Common myeloid progenitor, CD34-positive (primary cell): ENCODE data around the gene TADA3.

Source experiments
- CTCF ChIA-PET: fragments of 350-600 bp; sonication (Branson Sonifier 250); formaldehyde crosslinking; loops from one replicate; lab custom pipeline; 2021; ENCODE audit warnings: antibody characterized with exemption; lab: Charles Lee
- POLR2A ChIA-PET: fragments of 350-600 bp; sonication (Branson Sonifier 250); formaldehyde crosslinking; loops from one replicate; lab custom pipeline; 2021; ENCODE audit warnings: antibody characterized with exemption; lab: Charles Lee
- DNase-seq, 3 donors: peaks; one replicate each; pipeline versions ENCODE4 v3.0.0 to v3.0.0-alpha.2; 2013
- H3K27ac ChIP-seq, 2 experiments: 1 replicate in 1 of 2; 2 replicates in 1 of 2; pipeline ENCODE4 v1.7.0; 2013; ENCODE audit warnings: inconsistent platforms in 2 of 2, low read length in 2 of 2, mild to moderate bottlenecking in 2 of 2, low read depth in 1 of 2, moderate library complexity in 1 of 2; ENCODE audit not compliant: severe bottlenecking in 2 of 2, insufficient read depth in 1 of 2, poor library complexity in 1 of 2
- H3K27me3 ChIP-seq, 5 experiments: replicated peaks in 2 of 5; 1 replicate in 3 of 5; 2 replicates in 2 of 5; pipeline versions ENCODE4 v1.6.1 to v1.7.0; 2013; ENCODE audit warnings: low read length in 4 of 5, mild to moderate bottlenecking in 2 of 5, moderate library complexity in 2 of 5, inconsistent platforms in 1 of 5; ENCODE audit not compliant: insufficient read depth in 5 of 5, control insufficient read depth in 4 of 5
- H3K36me3 ChIP-seq, 4 experiments: 1 replicate in 2 of 4; 2 replicates in 2 of 4; pipeline versions ENCODE4 v1.6.1 to v1.7.0; 2013; ENCODE audit warnings: low read length in 3 of 4, control low read depth in 1 of 4, mild to moderate bottlenecking in 1 of 4; ENCODE audit not compliant: control insufficient read depth in 4 of 4, insufficient read depth in 4 of 4
- H3K4me1 ChIP-seq, 4 experiments: 1 replicate in 3 of 4; 2 replicates in 1 of 4; pipeline versions ENCODE4 v1.6.1 to v1.7.1; 2013; ENCODE audit warnings: low read length in 3 of 4, mild to moderate bottlenecking in 3 of 4, control low read depth in 1 of 4, inconsistent platforms in 1 of 4, moderate library complexity in 1 of 4; ENCODE audit not compliant: control insufficient read depth in 4 of 4, insufficient read depth in 4 of 4; ENCODE audit errors: control extremely low read depth in 1 of 4
- H3K4me3 ChIP-seq, 7 experiments: 1 replicate in 4 of 7; 2 replicates in 3 of 7; pipeline versions ENCODE4 v1.5.1 to v1.7.0; 2013; ENCODE audit warnings: mild to moderate bottlenecking in 7 of 7, low read length in 6 of 7, moderate library complexity in 6 of 7, inconsistent platforms in 2 of 7, low read depth in 2 of 7, control low read depth in 1 of 7; ENCODE audit not compliant: insufficient read depth in 4 of 7, control insufficient read depth in 1 of 7; ENCODE audit errors: extremely low read depth in 1 of 7
- H3K9me3 ChIP-seq, 5 experiments: 1 replicate in 4 of 5; 2 replicates in 1 of 5; pipeline versions ENCODE4 v1.6.1 to v1.7.1; 2013; ENCODE audit warnings: low read length in 4 of 5, mild to moderate bottlenecking in 2 of 5, inconsistent platforms in 1 of 5, low read depth in 1 of 5, moderate library complexity in 1 of 5; ENCODE audit not compliant: control insufficient read depth in 4 of 5, insufficient read depth in 2 of 5; ENCODE audit errors: control extremely low read depth in 1 of 5
- WGBS: methylation state at CpG from one replicate; pipeline ENCODE4 v1.1.5; 2013; ENCODE audit not compliant: insufficient coverage; 5-methylcytosine and 5-hydroxymethylcytosine counted together

TADA3 gene

DNA sequence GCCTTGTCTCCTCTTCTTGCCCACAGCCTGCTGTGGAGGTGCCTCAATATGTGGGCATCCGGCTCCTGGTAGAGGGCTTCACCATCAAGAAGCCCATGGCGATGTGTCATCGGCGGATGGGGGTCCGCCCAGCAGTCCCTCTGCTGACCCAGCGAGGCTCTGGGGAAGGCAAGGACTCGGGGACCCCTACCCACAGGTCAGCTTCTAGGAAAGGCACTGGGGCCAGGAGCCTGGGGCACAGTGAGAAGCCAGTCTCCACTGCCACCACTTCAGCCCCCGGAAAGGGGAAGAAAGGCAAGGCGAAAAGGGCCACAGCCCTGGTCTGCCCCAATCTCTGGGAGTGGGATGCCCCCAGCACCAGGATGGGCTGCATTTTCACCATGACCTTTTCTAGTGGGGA lies 40.8 kb upstream of the TADA3 start:
- H3K36me3 ChIP-seq, result peaks cover 14 to 53% (median 41%) of the 10 kb centered on the region in 4 experiments
- no peaks in the 10 kb centered on the region for H3K9me3 ChIP-seq
- no peak overlapping the region for H3K27ac ChIP-seq
- CTCF ChIA-PET, result no interaction called here
- WGBS, result 95% methylated on average over 9 of the region's 9 CpGs
- DNase-seq, result no peak
- H3K27me3 ChIP-seq, result no peaks in the 10 kb centered on the region
- H3K4me3 ChIP-seq, result no peak overlapping the region
- peaks cover 1 to 7% (median 5%) of the 10 kb centered on the region in 4 experiments for H3K4me1 ChIP-seq
- POLR2A ChIA-PET, result no interaction called here

- ChIA-PET CTCF (interaction anchor here (1.0 to 2.0 kb wide), 4 partner anchors 8 to 49 kb away, joined by 3 to 5 read pairs (median 4); no protein-coding TSS in a partner anchor), POLR2A (interaction anchor here (0.9 kb wide), 1 partner anchor 24 kb away, joined by 9 read pairs; no protein-coding TSS in a partner anchor)
- H3K4me3 ChIP-seq, result no peak overlapping the region
- no peak overlapping the region for H3K27ac ChIP-seq
- 100% methylated on average over 3 of the region's 3 CpGs for WGBS
- H3K27me3 ChIP-seq, result no peaks in the 10 kb centered on the region
- H3K9me3 ChIP-seq, result no peaks in the 10 kb centered on the region
- H3K36me3 ChIP-seq, result peaks cover 14 to 49% (median 42%) of the 10 kb centered on the region in 4 experiments
- no peak for DNase-seq
- peaks cover 0 to 3% (median 1%) of the 10 kb centered on the region in 4 experiments for H3K4me1 ChIP-seq
These were observed 39.0 kb upstream of the TADA3 start for GRCh38 chr3:9831253-9831652.

DNA sequence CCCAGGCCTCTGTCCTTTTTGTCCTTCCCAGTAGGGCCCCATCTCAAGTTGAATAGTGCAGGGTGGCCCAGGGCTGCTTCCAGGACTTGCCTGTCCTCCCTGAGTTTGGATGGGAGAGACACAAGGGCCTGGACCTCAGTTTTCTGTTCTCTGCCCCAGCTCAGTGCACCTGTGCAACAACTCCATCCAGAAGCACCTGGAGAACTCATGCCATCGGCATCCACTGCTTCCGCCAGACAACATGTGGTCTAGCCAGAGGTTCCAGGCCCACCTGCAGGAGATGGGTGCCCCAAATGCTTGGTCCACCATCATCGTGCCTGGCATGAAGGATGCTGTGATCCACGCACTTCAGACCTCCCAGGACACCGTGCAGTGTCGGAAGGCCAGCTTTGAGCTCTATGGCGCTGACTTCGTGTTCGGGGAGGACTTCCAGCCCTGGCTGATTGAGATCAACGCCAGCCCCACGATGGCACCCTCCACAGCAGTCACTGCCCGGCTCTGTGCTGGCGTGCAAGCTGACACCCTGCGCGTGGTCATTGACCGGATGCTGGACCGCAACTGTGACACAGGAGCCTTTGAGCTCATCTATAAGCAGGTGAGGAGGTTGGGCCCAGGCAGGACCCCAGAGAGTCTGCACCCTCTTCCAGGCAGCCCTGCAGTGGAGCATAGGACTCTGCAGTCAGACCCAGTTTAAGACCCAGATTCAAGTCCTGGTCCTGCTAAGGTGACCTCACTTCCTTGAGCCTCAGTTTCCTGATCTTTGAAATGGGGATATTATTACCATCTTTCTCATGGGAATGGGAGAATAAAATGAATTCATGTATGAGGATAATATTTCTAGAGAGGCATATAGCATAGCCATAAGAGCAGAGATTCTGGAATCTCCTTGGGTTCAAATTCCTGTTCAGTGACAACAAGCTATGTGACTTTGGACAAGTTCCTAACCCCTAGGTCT lies 36.8 kb upstream of the TADA3 start:
- ChIA-PET CTCF (interaction anchor here (1.1 to 2.0 kb wide), 2 partner anchors 9 to 10 kb away, joined by 4 to 5 read pairs; no protein-coding TSS in a partner anchor), POLR2A (no interaction called here)
- no peak overlapping the region for H3K4me3 ChIP-seq
- 99% methylated on average over 17 of the region's 17 CpGs for WGBS
- peaks cover 0 to 3% (median 1%) of the 10 kb centered on the region in 4 experiments for H3K4me1 ChIP-seq
- H3K9me3 ChIP-seq, result no peaks in the 10 kb centered on the region
- H3K27me3 ChIP-seq, result no peaks in the 10 kb centered on the region
- DNase-seq, result no peak
- peaks cover 8 to 28% (median 26%) of the 10 kb centered on the region in 4 experiments for H3K36me3 ChIP-seq
- no peak overlapping the region for H3K27ac ChIP-seq

- POLR2A ChIA-PET, result no interaction called here
- peak in 2 of 3 donors; percentile 45 to 57 for DNase-seq
- Histone ChIP-seq H3K36me3 (peaks cover 7 to 13% (median 12%) of the 10 kb centered on the region in 4 experiments), H3K4me3 (no peak overlapping the region), H3K9me3 (no peaks in the 10 kb centered on the region), H3K4me1 (peaks cover 0 to 3% (median 1%) of the 10 kb centered on the region in 4 experiments), H3K27ac (no peak overlapping the region), H3K27me3 (no peaks in the 10 kb centered on the region)
- CTCF ChIA-PET, result interaction anchor here (0.6 to 1.5 kb wide), 2 partner anchors 45 to 107 kb away, joined by 3 read pairs; no protein-coding TSS in a partner anchor
- WGBS, result 93% methylated on average over 20 of the region's 20 CpGs
These were observed 34.7 kb upstream of the TADA3 start for GRCh38 chr3:9826815-9827573.

- POLR2A ChIA-PET, result no interaction called here
- Histone ChIP-seq H3K36me3 (peaks cover 5 to 11% (median 8%) of the 10 kb centered on the region in 4 experiments), H3K9me3 (no peaks in the 10 kb centered on the region), H3K4me1 (peaks cover 0 to 3% (median 1%) of the 10 kb centered on the region in 4 experiments), H3K27ac (no peak overlapping the region), H3K4me3 (no peak overlapping the region), H3K27me3 (no peaks in the 10 kb centered on the region)
- CTCF ChIA-PET, result interaction anchor here (0.8 to 1.5 kb wide), 3 partner anchors 9 to 44 kb away, joined by 3 to 4 read pairs (median 3); no protein-coding TSS in a partner anchor
- DNase-seq, result no peak
- 94% methylated on average over 14 of the region's 14 CpGs for WGBS
These were observed 33.3 kb upstream of the TADA3 start for GRCh38 chr3:9825451-9826040.

DNA sequence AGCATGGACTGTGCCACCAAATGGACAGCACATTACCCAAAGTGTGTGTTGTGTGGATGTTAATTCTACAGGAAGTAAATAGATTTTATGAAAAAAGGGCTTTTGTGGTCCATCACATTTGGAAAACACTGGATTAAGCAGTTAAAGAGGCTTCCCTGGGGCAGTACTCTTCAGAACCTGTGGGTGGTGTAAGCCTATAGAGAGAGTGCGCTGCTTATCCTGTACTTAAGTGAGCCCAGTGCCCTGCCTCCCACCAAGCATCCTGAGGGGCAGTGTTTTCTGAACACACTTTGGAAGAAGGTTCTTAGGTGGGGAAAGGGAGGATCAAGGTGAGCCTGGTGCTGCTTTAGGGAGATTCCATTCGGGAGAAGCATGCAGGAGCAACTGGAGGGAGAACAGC lies 28.7 kb upstream of the TADA3 start:
- peak in 2 of 3 donors; percentile 39 to 42 for DNase-seq
- H3K36me3 ChIP-seq, result peaks cover 0 to 6% (median 2%) of the 10 kb centered on the region in 4 experiments
- no peak overlapping the region for H3K4me3 ChIP-seq
- POLR2A ChIA-PET, result no interaction called here
- WGBS, result 88% methylated on average over 2 of the region's 2 CpGs
- H3K27me3 ChIP-seq, result no peaks in the 10 kb centered on the region
- H3K4me1 ChIP-seq, result no peaks in the 10 kb centered on the region
- H3K9me3 ChIP-seq, result no peaks in the 10 kb centered on the region
- CTCF ChIA-PET, result interaction anchor here (1.7 kb wide), 1 partner anchor 11 kb away, joined by 4 read pairs; no protein-coding TSS in a partner anchor
- no peak overlapping the region for H3K27ac ChIP-seq
